H9 (cell line): ENCODE results near the gene GPC3. TPM values are rescaled to one million over a fixed set of nuclear protein-coding genes. Genes with fewer than 3 reads are reported as not detected.

Source experiments
- DNase-seq: peaks from one replicate; pipeline ENCODE4 v3.0.0-alpha.2; 2017
- H2AFZ ChIP-seq: one replicate; pipeline ENCODE4 v1.6.1; 2013; ENCODE audit warnings: mild to moderate bottlenecking, low read length, control low read depth, moderate library complexity
- H2AK5ac ChIP-seq: 2 replicates; pipeline ENCODE4 v1.6.1; 2013; ENCODE audit warnings: low read length, control low read depth, mixed read lengths; ENCODE audit not compliant: insufficient read length
- H2BK120ac ChIP-seq: one replicate; pipeline ENCODE4 v1.6.1; 2013; ENCODE audit warnings: low read depth, mild to moderate bottlenecking, low read length, control low read depth, inconsistent platforms; ENCODE audit not compliant: poor library complexity, severe bottlenecking
- H2BK12ac ChIP-seq: 2 replicates; pipeline ENCODE4 v1.6.1; 2013; ENCODE audit warnings: low read length, control low read depth, mixed read lengths, low read depth; ENCODE audit not compliant: insufficient read length
- H2BK15ac ChIP-seq: 2 replicates; pipeline ENCODE4 v1.6.1; 2013; ENCODE audit warnings: low read depth, low read length, control low read depth
- H2BK20ac ChIP-seq: one replicate; pipeline ENCODE4 v1.6.1; 2013; ENCODE audit warnings: low read depth, mild to moderate bottlenecking, low read length, control low read depth, inconsistent platforms; ENCODE audit not compliant: poor library complexity, severe bottlenecking
- H2BK5ac ChIP-seq: 2 replicates; pipeline ENCODE4 v1.6.1; 2013; ENCODE audit warnings: low read length, control low read depth, mixed read lengths; ENCODE audit not compliant: insufficient read length
- H3K14ac ChIP-seq: 2 replicates; pipeline ENCODE4 v1.6.1; 2013; ENCODE audit warnings: low read length, control low read depth; ENCODE audit not compliant: insufficient read depth
- H3K18ac ChIP-seq: 2 replicates; pipeline ENCODE4 v1.6.1; 2013; ENCODE audit warnings: low read depth, mild to moderate bottlenecking, mixed read lengths, low read length, control low read depth; ENCODE audit not compliant: insufficient read length
- H3K23ac ChIP-seq: 2 replicates; pipeline ENCODE4 v1.6.1; 2013; ENCODE audit warnings: low read length, control low read depth, mixed read lengths, low read depth; ENCODE audit not compliant: insufficient read length
- H3K23me2 ChIP-seq: 2 replicates; pipeline ENCODE4 v1.6.1; 2013; ENCODE audit warnings: low read depth, mild to moderate bottlenecking, mixed read lengths, low read length, control low read depth; ENCODE audit not compliant: insufficient read length, poor library complexity, severe bottlenecking
- H3K27ac ChIP-seq: 2 replicates; pipeline ENCODE4 v1.5.1; 2013; ENCODE audit warnings: low read length, control low read depth, mixed read lengths, low read depth; ENCODE audit not compliant: insufficient read length
- H3K27me3 ChIP-seq: 2 replicates; pipeline ENCODE4 v1.6.1; 2013; ENCODE audit warnings: low read length, control low read depth, inconsistent platforms; ENCODE audit not compliant: insufficient read depth
- H3K4ac ChIP-seq: 2 replicates; pipeline ENCODE4 v1.6.1; 2013; ENCODE audit warnings: low read depth, mild to moderate bottlenecking, control low read depth, inconsistent platforms, low read length, moderate library complexity
- H3K4me1 ChIP-seq: 2 replicates; pipeline ENCODE4 v1.6.1; 2013; ENCODE audit warnings: low read length, control low read depth, inconsistent platforms; ENCODE audit not compliant: insufficient read depth
- H3K4me2 ChIP-seq: 2 replicates; pipeline ENCODE4 v1.6.1; 2013; ENCODE audit warnings: low read length, control low read depth, mixed read lengths; ENCODE audit not compliant: insufficient read length, insufficient read depth
- H3K56ac ChIP-seq: 2 replicates; pipeline ENCODE4 v1.6.1; 2013; ENCODE audit warnings: low read depth, mild to moderate bottlenecking, mixed read lengths, low read length, control low read depth; ENCODE audit not compliant: insufficient read length
- H3K79me1 ChIP-seq: 2 replicates; pipeline ENCODE4 v1.6.1; 2013; ENCODE audit warnings: low read depth, mild to moderate bottlenecking, moderate library complexity, low read length, control low read depth, inconsistent platforms; ENCODE audit not compliant: insufficient read depth, poor library complexity, severe bottlenecking
- H3K79me2 ChIP-seq: 2 replicates; pipeline ENCODE4 v1.6.1; 2013; ENCODE audit warnings: low read length, control low read depth, inconsistent platforms; ENCODE audit not compliant: insufficient read depth
- H3K9ac ChIP-seq: 2 replicates; pipeline ENCODE4 v1.6.1; 2013; ENCODE audit warnings: low read length, control low read depth, mixed read lengths; ENCODE audit not compliant: insufficient read length; ENCODE audit errors: extremely low read depth
- H3K9me3 ChIP-seq: one replicate; pipeline ENCODE4 v1.6.1; 2013; ENCODE audit warnings: low read depth, low read length, inconsistent platforms; ENCODE audit not compliant: control insufficient read depth
- H3T11ph ChIP-seq: one replicate; pipeline ENCODE4 v1.6.1; 2013; ENCODE audit warnings: mild to moderate bottlenecking, low read length, control low read depth, inconsistent platforms
- H4K20me1 ChIP-seq: one replicate; pipeline ENCODE4 v1.6.1; 2013; ENCODE audit not compliant: control insufficient read depth, insufficient read length, insufficient read depth
- H4K5ac ChIP-seq: 2 replicates; pipeline ENCODE4 v1.6.1; 2013; ENCODE audit warnings: low read depth, mild to moderate bottlenecking, mixed read lengths, low read length, control low read depth; ENCODE audit not compliant: insufficient read length
- H4K8ac ChIP-seq: replicated peaks from 2 replicates; pipeline ENCODE4 v1.6.1; 2013; ENCODE audit warnings: low read length, control low read depth, mixed read lengths, low read depth; ENCODE audit not compliant: insufficient read length
- H4K91ac ChIP-seq: 2 replicates; pipeline ENCODE4 v1.6.1; 2013; ENCODE audit warnings: low read depth, mild to moderate bottlenecking, moderate library complexity, mixed read lengths, low read length, control low read depth; ENCODE audit not compliant: insufficient read length
- H3K27ac Mint-ChIP-seq, 3 experiments: 2 replicates in 2 of 3; 3 replicates in 1 of 3; pipeline ENCODE4 v1.8.0; 2020 to 2021; ENCODE audit warnings: mixed read lengths in 3 of 3, mild to moderate bottlenecking in 1 of 3, moderate library complexity in 1 of 3
- H3K27me3 Mint-ChIP-seq: 2 replicates; pipeline ENCODE4 v1.8.0; 2021; ENCODE audit warnings: low read depth, mild to moderate bottlenecking, moderate library complexity, mixed read lengths
- H3K36me3 Mint-ChIP-seq, 3 experiments: 2 replicates in 2 of 3; 3 replicates in 1 of 3; pipeline ENCODE4 v1.8.0; 2020 to 2021; ENCODE audit warnings: low read depth in 3 of 3, mixed read lengths in 3 of 3; ENCODE audit not compliant: insufficient read depth in 1 of 3
- H3K4me1 Mint-ChIP-seq, 2 experiments: 2 replicates each; pipeline ENCODE4 v1.8.0; 2020; ENCODE audit warnings: mixed read lengths in 2 of 2
- H3K4me3 Mint-ChIP-seq, 2 experiments: 2 replicates in 1 of 2; 3 replicates in 1 of 2; pipeline ENCODE4 v1.8.0; 2020 to 2021; ENCODE audit warnings: mild to moderate bottlenecking in 2 of 2, mixed read lengths in 2 of 2, moderate library complexity in 1 of 2
- H3K9me3 Mint-ChIP-seq, 2 experiments: 2 replicates in 1 of 2; 3 replicates in 1 of 2; pipeline ENCODE4 v1.8.0; 2020; ENCODE audit warnings: mild to moderate bottlenecking in 2 of 2, mixed read lengths in 2 of 2, moderate library complexity in 1 of 2
- WGBS: extraction: QIAGEN DNeasy Blood & Tissue Kit; methylation state at CpG from one replicate; pipeline ENCODE4 v1.1.7; 2013; ENCODE audit warnings: missing lambda C conversion rate, low lambda C conversion rate, mixed read lengths; ENCODE audit not compliant: insufficient read length; ENCODE audit errors: extremely low coverage; 5-methylcytosine and 5-hydroxymethylcytosine counted together
- total RNA-seq: library from RNA; stranded (reverse); gene quantifications from 2 replicates; pipeline ENCODE4 v1.2.1, GENCODE V29; 2021
- TF ChIP-seq, protein P1 (sequence below): fragments of 200-600 bp; sonication (generic); conservative IDR thresholded peaks from 3 replicates; pipeline ENCODE4 v1.8.0; 2021; ENCODE audit warnings: antibody characterized with exemption, mild to moderate bottlenecking

The GPC3 gene
- total RNA-seq, 1 experiment from 2014 or later: 108 TPM

DNA sequence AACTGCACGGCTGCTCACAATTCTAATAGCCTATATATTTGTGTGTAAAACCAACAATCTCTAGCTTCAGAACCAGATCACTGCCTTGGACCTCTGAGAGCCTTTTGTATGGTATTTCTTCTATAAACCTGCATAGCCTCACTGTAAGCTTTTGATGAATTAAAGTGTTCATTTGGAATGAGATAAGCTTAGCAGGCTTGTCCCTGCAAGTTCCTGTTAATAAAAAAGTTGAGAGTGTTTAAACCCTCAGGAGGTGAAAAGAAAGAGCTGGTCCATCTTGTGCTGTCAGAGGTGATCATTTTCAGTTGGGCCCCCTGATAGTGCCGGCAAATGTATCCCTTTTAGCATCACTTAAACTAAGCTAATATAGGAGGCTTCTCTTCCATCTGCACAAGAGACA lies 191.8 kb downstream of the GPC3 start:
- Histone ChIP-seq H3K9me3 (no peaks in the 10 kb centered on the region), H4K8ac (no peak overlapping the region), H4K5ac (no peak overlapping the region), H3T11ph (no peak overlapping the region), H3K56ac (no peak overlapping the region), H2BK12ac (no peak overlapping the region), H3K23ac (no peak overlapping the region), H3K79me1 (no peaks in the 10 kb centered on the region), H2BK15ac (no peak overlapping the region), H2AK5ac (no peak overlapping the region), H3K14ac (no peak overlapping the region), H4K91ac (no peak overlapping the region), H3K27me3 (no peaks in the 10 kb centered on the region), H3K79me2 (no peaks in the 10 kb centered on the region), H3K4me1 (no peaks in the 10 kb centered on the region), H4K20me1 (no peaks in the 10 kb centered on the region), H2AFZ (no peak overlapping the region), H2BK120ac (no peak overlapping the region), H2BK5ac (no peak overlapping the region), H3K9ac (no peak overlapping the region), H3K27ac (no peak overlapping the region), H3K4me2 (no peak overlapping the region), H3K23me2 (no peaks in the 10 kb centered on the region), H3K18ac (no peak overlapping the region), H3K4ac (no peak overlapping the region), H2BK20ac (no peak overlapping the region)
- H3K36me3 Mint-ChIP-seq: no peaks in the 10 kb centered on the region; a peak in 1 of 7 replicates
- H3K9me3 Mint-ChIP-seq: no peaks in the 10 kb centered on the region
- H3K4me1 Mint-ChIP-seq: peaks cover 32 to 43% of the 10 kb centered on the region in 2 experiments
- DNase-seq: no peak
- TF ChIP-seq, protein P1, sequence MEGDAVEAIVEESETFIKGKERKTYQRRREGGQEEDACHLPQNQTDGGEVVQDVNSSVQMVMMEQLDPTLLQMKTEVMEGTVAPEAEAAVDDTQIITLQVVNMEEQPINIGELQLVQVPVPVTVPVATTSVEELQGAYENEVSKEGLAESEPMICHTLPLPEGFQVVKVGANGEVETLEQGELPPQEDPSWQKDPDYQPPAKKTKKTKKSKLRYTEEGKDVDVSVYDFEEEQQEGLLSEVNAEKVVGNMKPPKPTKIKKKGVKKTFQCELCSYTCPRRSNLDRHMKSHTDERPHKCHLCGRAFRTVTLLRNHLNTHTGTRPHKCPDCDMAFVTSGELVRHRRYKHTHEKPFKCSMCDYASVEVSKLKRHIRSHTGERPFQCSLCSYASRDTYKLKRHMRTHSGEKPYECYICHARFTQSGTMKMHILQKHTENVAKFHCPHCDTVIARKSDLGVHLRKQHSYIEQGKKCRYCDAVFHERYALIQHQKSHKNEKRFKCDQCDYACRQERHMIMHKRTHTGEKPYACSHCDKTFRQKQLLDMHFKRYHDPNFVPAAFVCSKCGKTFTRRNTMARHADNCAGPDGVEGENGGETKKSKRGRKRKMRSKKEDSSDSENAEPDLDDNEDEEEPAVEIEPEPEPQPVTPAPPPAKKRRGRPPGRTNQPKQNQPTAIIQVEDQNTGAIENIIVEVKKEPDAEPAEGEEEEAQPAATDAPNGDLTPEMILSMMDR: no peak
- no CpG with 5 or more reads among the region's 2 CpGs for WGBS
- no peak overlapping the region for H3K4me3 Mint-ChIP-seq
- peak overlapping the region in 1 of 3 experiments; percentile 94; a peak in 4 of 7 replicates for H3K27ac Mint-ChIP-seq
- no peaks in the 10 kb centered on the region for H3K27me3 Mint-ChIP-seq
